ENCODE measurements around the gene CTDSPL. TPM values are rescaled to one million over a fixed set of nuclear protein-coding genes. Genes with fewer than 3 reads are reported as not detected.

CTDSPL gene
- total and polyA plus RNA-seq, 2 of the 8 experiments (the other 6 are each of a cell fraction or from before 2014, with no cell fraction given): 20.3 to 42.2 TPM

GRCh38 chr3:38009807-38010591 is 148.3 kb downstream of the CTDSPL start:
- H3K4me1 ChIP-seq (replicated peaks in 1 of 4; ENCODE audit: control insufficient read depth in 3 of 4, insufficient read depth in 4 of 4, low read length in 3 of 4): no peaks in the 10 kb centered on the region
- no peak overlapping the region for H2BK20ac ChIP-seq (ENCODE audit: low read length)
- H3K4ac ChIP-seq (replicated peaks; ENCODE audit: insufficient read length, low read depth, low read length): no peak overlapping the region
- H2BK120ac ChIP-seq (replicated peaks; ENCODE audit: low read depth, low read length): no peak overlapping the region
- no peak overlapping the region for H2BK12ac ChIP-seq (ENCODE audit: low read depth, low read length)
- no peaks in the 10 kb centered on the region for H3K9me3 ChIP-seq (ENCODE audit: insufficient read depth in 2 of 2, low read depth in 1 of 2, low read length in 1 of 2)
- no peak overlapping the region for H3K18ac ChIP-seq (ENCODE audit: extremely low read depth, low read length)
- ChIA-PET CTCF (ENCODE audit: partially characterized antibody) (interaction anchor here (0.6 to 9.6 kb wide), 5 partner anchors 7 to 75 kb away, joined by 3 to 74 read pairs (median 5); no protein-coding TSS in a partner anchor), POLR2A (ENCODE audit: partially characterized antibody) (interaction anchor here (1.1 kb wide), 1 partner anchor 14 kb away, joined by 3 read pairs; no protein-coding TSS in a partner anchor)
- no peak overlapping the region for H3K14ac ChIP-seq (ENCODE audit: insufficient read length)
- H4K5ac ChIP-seq (ENCODE audit: insufficient read length, low read depth, low read length): no peak overlapping the region
- H3K23ac ChIP-seq (ENCODE audit: insufficient read length): no peak overlapping the region
- TF ChIP-seq NRF1 (IDR thresholded peaks at IDR 0.05; ENCODE audit: low read depth, low read length) (no peak), SP1 (IDR thresholded peaks at IDR 0.05; ENCODE audit: low read depth, low read length) (no peak), SIRT6 (IDR thresholded peaks at IDR 0.05; ENCODE audit: low read length) (no peak), E2F6 (IDR thresholded peaks at IDR 0.05) (no peak), TBP (IDR thresholded peaks at IDR 0.05; ENCODE audit: low read depth, low read length) (no peak), TCF12 (IDR thresholded peaks at IDR 0.05; ENCODE audit: low read depth, low read length) (no peak), RFX5 (IDR thresholded peaks at IDR 0.05; ENCODE audit: borderline replicate concordance, low read depth, low read length) (no peak), BCL11A (IDR thresholded peaks at IDR 0.05; ENCODE audit: low read depth in 2 of 2, low read length in 2 of 2) (no peak), RAD21 (IDR thresholded peaks at IDR 0.05 in 1 of 2, conservative IDR thresholded peaks at IDR 0.05 in 1 of 2; ENCODE audit: low read depth in 2 of 2, low read length in 2 of 2) (no peak), ATF3 (IDR thresholded peaks at IDR 0.05; ENCODE audit: insufficient read depth, low read depth, low read length) (no peak)
- no peak overlapping the region for H3K56ac ChIP-seq (replicated peaks; ENCODE audit: insufficient read length, low read depth, low read length)
- no peak overlapping the region for H4K91ac ChIP-seq (replicated peaks; ENCODE audit: insufficient read length, low read length)
- H3K27me3 ChIP-seq (replicated peaks in 1 of 4; ENCODE audit: control insufficient read depth in 3 of 4, extremely low read depth in 1 of 4, insufficient read depth in 3 of 4, low read length in 3 of 4): no peaks in the 10 kb centered on the region
- no peaks in the 10 kb centered on the region; a peak in 1 of 8 replicates for H3K36me3 ChIP-seq (ENCODE audit: control insufficient read depth in 2 of 4, insufficient read depth in 4 of 4, low read length in 3 of 4)
- H3K23me2 ChIP-seq (ENCODE audit: low read depth, low read length): no peaks in the 10 kb centered on the region
- no peak for DNase-seq (ENCODE audit: low read depth in 1 of 2, low spot score in 2 of 2)
- H3K9ac ChIP-seq (replicated peaks in 1 of 4; ENCODE audit: extremely low read depth in 1 of 4, low read depth in 3 of 4, low read length in 3 of 4): no peak overlapping the region
- H2AK5ac ChIP-seq (ENCODE audit: low read depth, low read length): no peak overlapping the region
- H3K27ac ChIP-seq (ENCODE audit: low read depth, low read length): no peak overlapping the region
- H2BK5ac ChIP-seq (ENCODE audit: low read depth, low read length): no peak overlapping the region
- 92% methylated on average over 27 of the region's 27 CpGs; no CpG with 5 or more reads in 1 of the 2 experiments for WGBS, 2 experiments (ENCODE audit: extremely low coverage in 1 of 2, insufficient coverage in 1 of 2, insufficient read length in 1 of 2, insufficient replicate concordance in 2 of 2, low coverage in 1 of 2, low lambda C conversion rate in 2 of 2, missing lambda C conversion rate in 1 of 2)
- H3K4me3 ChIP-seq (ENCODE audit: extremely low read depth in 1 of 4, insufficient read depth in 2 of 4, low read depth in 3 of 4, low read length in 4 of 4): no peak overlapping the region
- no peak overlapping the region for H3K4me2 ChIP-seq (ENCODE audit: insufficient read depth in 1 of 2, low read depth in 2 of 2, low read length in 2 of 2)
- no peaks in the 10 kb centered on the region for H3K79me2 ChIP-seq (ENCODE audit: control insufficient read depth in 1 of 2, insufficient read depth in 2 of 2, low read length in 2 of 2)
- H4K20me1 ChIP-seq (replicated peaks in 1 of 2; ENCODE audit: control insufficient read depth in 1 of 2, insufficient read depth in 2 of 2, low read length in 2 of 2): no peaks in the 10 kb centered on the region
- no peak for FAIRE-seq
- peak overlapping the region; percentile 80; the same call in 1 of the 2 replicates for H4K8ac ChIP-seq (ENCODE audit: extremely low read depth, insufficient read depth, low read length)
- no peaks in the 10 kb centered on the region for H3K79me1 ChIP-seq (ENCODE audit: low read depth, low read length)
- H2AFZ ChIP-seq (ENCODE audit: low read length): no peak overlapping the region
- H2BK15ac ChIP-seq (ENCODE audit: low read length): no peak overlapping the region
